Right lobe of liver (tissue), 6 donors: Measurements from ENCODE around the gene ADAT1. TPM values are rescaled to one million over a fixed set of nuclear protein-coding genes. Genes with fewer than 3 reads are reported as not detected.

Source experiments
- ATAC-seq, 4 donors: fragments of 200-7000 bp; cut with Tn5 transposase; one replicate each; pipeline ENCODE4 v1.9.1; 2020; ENCODE audit warnings: mild to moderate bottlenecking in 4 of 4, moderate library complexity in 4 of 4
- DNase-seq, 3 donors: peaks; one replicate each; pipeline ENCODE4 v3.0.0-alpha.2; 2020
- H3K27ac ChIP-seq, 3 donors: fragments of 200-600 bp; one replicate each; pipeline ENCODE4 v1.8.0; 2022
- H3K27me3 ChIP-seq, 2 donors: fragments of 200-600 bp; one replicate each; pipeline ENCODE4 v1.8.0; 2022
- H3K36me3 ChIP-seq, 4 donors: fragments of 200-600 bp; sonication (generic) in 1 of 4; one replicate each; pipeline versions ENCODE4 v1.5.1 to v1.8.0; 2017 to 2022; ENCODE audit warnings: control low read depth in 1 of 4
- H3K4me1 ChIP-seq, 4 donors: fragments of 200-600 bp; sonication (generic) in 1 of 4; one replicate each; pipeline versions ENCODE4 v1.5.1 to v1.8.0; 2017 to 2022; ENCODE audit warnings: control low read depth in 1 of 4
- H3K4me3 ChIP-seq, 3 donors: fragments of 200-600 bp; one replicate each; pipeline ENCODE4 v1.8.0; 2022
- H3K9me3 ChIP-seq, 4 donors: fragments of 200-600 bp; sonication (generic) in 1 of 4; one replicate each; pipeline versions ENCODE4 v1.5.1 to v1.8.0; 2017 to 2022; ENCODE audit warnings: control low read depth in 1 of 4
- CTCF ChIP-seq, 4 donors: fragments of 200-600 bp in 3 of 4; fragments of 450-650 bp in 1 of 4; IDR thresholded peaks; one replicate each; pipeline versions ENCODE4 v1.5.1 to v1.8.0; 2016 to 2022; ENCODE audit warnings: antibody characterized with exemption in 4 of 4, mild to moderate bottlenecking in 2 of 4
- POLR2A ChIP-seq: fragments of 450-650 bp; IDR thresholded peaks from one replicate; pipeline ENCODE4 v1.6.1; 2017; ENCODE audit warnings: antibody characterized with exemption, mild to moderate bottlenecking
- WGBS: methylation state at CpG from one replicate; pipeline ENCODE4 v1.1.6; 2018; ENCODE audit warnings: low coverage, low lambda C conversion rate; ENCODE audit not compliant: insufficient coverage; ENCODE audit errors: missing lambda C conversion rate; 5-methylcytosine and 5-hydroxymethylcytosine counted together
- intact Hi-C, 2 donors: fragments of 100-400 bp; cut with DNase I; formaldehyde crosslinking; loops; one replicate each; pipeline versions ENCODE4 v1.11.2 to v1.14.1; 2022
- total RNA-seq, 6 experiments: library from RNA; depleted of rRNA in 2 of 6; stranded (reverse); fragments of >200 nt in 2 of 6; fragmentation: NEBNext Ultra II Directional in 3 of 6; extraction: Animal tissue kit (Norgen Biotek cat#: 25700) in 3 of 6; gene quantifications; one replicate each; pipeline versions ENCODE4 v1.1.0 to v1.2.4, GENCODE V29; 2016 to 2023
- donor health status: DM: no; HTN: yes; CAD: no.
- donor health status: DM: no; HTN: no; CAD: no.
- donor health status: DM: no; HTN: no; CAD: no.
- donor health status: DM: no; HTN: yes; CAD: no.
- donor health status: DM: no; HTN: yes; CAD: no.

Gene ADAT1
- total RNA-seq, 6 experiments from 2014 or later, result 17.7 to 29.7 (median 20.7) TPM

DNA sequence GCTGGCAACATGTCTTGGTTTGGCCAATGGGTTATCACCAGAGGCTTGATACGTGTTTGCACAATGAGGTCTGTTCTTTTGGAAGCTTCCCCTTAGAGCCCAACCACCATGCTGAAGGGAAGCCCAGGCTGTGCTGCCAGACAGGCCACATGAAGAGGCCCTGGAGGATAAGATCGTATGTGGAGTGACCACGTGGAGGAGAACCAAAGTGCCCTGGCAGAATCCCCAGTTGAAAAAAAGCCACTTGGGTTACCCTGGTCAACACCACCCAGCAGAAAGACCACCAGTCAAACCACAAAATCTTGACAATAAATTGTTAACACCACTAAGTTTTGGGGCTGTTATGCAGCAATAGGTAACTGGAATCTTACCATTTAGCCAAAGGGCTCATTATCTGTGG lies 7.0 kb upstream of the ADAT1 start:
- intact Hi-C loops, result no loop called here
- Histone ChIP-seq H3K4me1 (no peaks in the 10 kb centered on the region), H3K4me3 (no peak overlapping the region), H3K27ac (no peak overlapping the region), H3K9me3 (no peaks in the 10 kb centered on the region), H3K36me3 (peaks cover 10 to 93% (median 42%) of the 10 kb centered on the region in 4 donors), H3K27me3 (no peaks in the 10 kb centered on the region)
- TF ChIP-seq CTCF (IDR thresholded peaks at IDR 0.05) (no peak), POLR2A (no peak)
- DNase-seq (no peak), ATAC-seq (no peak)
- no CpG with 5 or more reads among the region's 3 CpGs for WGBS

DNA sequence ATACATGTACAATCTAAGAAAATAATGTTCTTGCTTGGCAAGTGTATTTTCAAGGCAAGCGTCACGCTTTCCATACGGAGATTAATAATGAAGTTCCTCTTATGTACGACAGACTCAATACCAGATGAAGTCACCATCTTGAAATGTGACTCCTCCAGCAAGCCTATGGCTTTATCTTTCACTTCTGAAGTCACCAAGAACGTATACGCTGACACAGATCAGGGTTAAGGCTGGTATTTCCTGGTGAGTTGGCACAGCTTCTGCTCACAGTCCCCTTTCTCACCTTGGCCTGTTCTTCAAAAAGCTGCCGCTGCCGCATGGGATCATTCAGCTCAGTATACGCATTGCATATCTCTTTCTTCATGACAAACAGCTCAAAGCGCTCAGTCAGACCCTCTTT lies 6.1 kb upstream of the ADAT1 start:
- Histone ChIP-seq H3K9me3 (no peaks in the 10 kb centered on the region), H3K4me3 (no peak overlapping the region), H3K4me1 (no peaks in the 10 kb centered on the region), H3K27me3 (no peaks in the 10 kb centered on the region), H3K36me3 (peaks cover 9 to 84% (median 36%) of the 10 kb centered on the region in 4 donors), H3K27ac (no peak overlapping the region)
- 90% methylated on average over 10 of the region's 10 CpGs for WGBS
- DNase-seq, result no peak
- intact Hi-C loops, result no loop called here
- TF ChIP-seq CTCF (IDR thresholded peaks at IDR 0.05) (no peak), POLR2A (no peak)
- no peak for ATAC-seq

- 80% methylated on average over 3 of the region's 4 CpGs for WGBS
- Histone ChIP-seq H3K27me3 (no peaks in the 10 kb centered on the region), H3K4me3 (no peak overlapping the region), H3K36me3 (peaks cover 7 to 76% (median 32%) of the 10 kb centered on the region in 4 donors), H3K27ac (no peak overlapping the region), H3K9me3 (no peaks in the 10 kb centered on the region), H3K4me1 (no peaks in the 10 kb centered on the region)
- TF ChIP-seq CTCF (IDR thresholded peaks at IDR 0.05) (no peak), POLR2A (no peak)
- ATAC-seq, result no peak
- no peak for DNase-seq
- intact Hi-C loops, result no loop called here
These were observed 5.3 kb upstream of the ADAT1 start for GRCh38 chr16:75628351-75628750.

GRCh38 chr16:75627851-75628250 lies 4.8 kb upstream of the ADAT1 start:
- Histone ChIP-seq H3K27me3 (no peaks in the 10 kb centered on the region), H3K9me3 (no peaks in the 10 kb centered on the region), H3K4me1 (no peaks in the 10 kb centered on the region), H3K27ac (no peak overlapping the region), H3K4me3 (no peak overlapping the region), H3K36me3 (peaks cover 4 to 71% (median 30%) of the 10 kb centered on the region in 4 donors)
- no peak for DNase-seq
- 42% methylated on average over 3 of the region's 3 CpGs for WGBS
- TF ChIP-seq CTCF (IDR thresholded peaks at IDR 0.05) (no peak), POLR2A (no peak)
- intact Hi-C loops, result no loop called here
- ATAC-seq, result no peak

DNA sequence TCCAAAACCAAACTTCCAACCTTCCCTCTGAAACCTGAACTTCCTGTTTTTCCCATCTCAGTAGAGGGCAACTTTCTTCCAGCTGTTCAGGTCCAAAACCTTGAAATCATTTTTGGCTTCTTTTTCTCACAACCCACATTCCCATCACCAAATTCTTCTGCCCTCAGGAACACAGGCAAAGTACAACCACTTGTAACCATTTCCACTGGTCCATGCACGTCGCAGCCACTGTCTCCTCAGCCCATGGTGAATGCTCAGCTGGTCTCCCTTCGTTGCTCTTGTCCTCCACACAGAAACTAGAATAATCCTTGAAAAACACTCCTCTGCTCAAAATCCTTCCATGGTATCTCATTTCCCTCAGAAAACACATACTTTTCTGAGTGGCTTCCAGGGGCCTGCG lies 3.7 kb upstream of the ADAT1 start:
- Histone ChIP-seq H3K27ac (no peak overlapping the region), H3K36me3 (peaks cover 2 to 61% (median 25%) of the 10 kb centered on the region in 4 donors), H3K27me3 (no peaks in the 10 kb centered on the region), H3K4me3 (no peak overlapping the region), H3K4me1 (peaks cover 0 to 8% (median 4%) of the 10 kb centered on the region in 4 donors), H3K9me3 (no peaks in the 10 kb centered on the region)
- DNase-seq, result no peak
- intact Hi-C loops, result no loop called here
- ATAC-seq, result no peak
- TF ChIP-seq CTCF (IDR thresholded peaks at IDR 0.05) (no peak), POLR2A (no peak)
- 88% methylated on average over 4 of the region's 4 CpGs for WGBS
